AG08396 (cell line): ENCODE results near the gene SNX32.
A peak's percentile ranks its signal among the peaks of the same experiment; 100 is the strongest.

Experiments used
- DNase-seq: peaks from one replicate; pipeline ENCODE4 v3.0.0; 2012; ENCODE audit warnings: low spot score, mixed read lengths

SNX32 gene

GRCh38 chr11:65886826-65887722, 53.3 kb downstream of the SNX32 start:
- DNase-seq = no peak

- DNase-seq = peak; percentile 63
These were observed 54.0 kb downstream of the SNX32 start for GRCh38 chr11:65887723-65888162.

GRCh38 chr11:65888163-65888814, 54.5 kb downstream of the SNX32 start, which contains the start of gene FIBP:
Gene FIBP, minus strand, starts transcription at chr11:65888471. Its CDS starts 53 bp downstream, at chr11:65888418.
- DNase-seq = peak; percentile 95

GRCh38 chr11:65890324-65891218, 56.8 kb downstream of the SNX32 start, which contains the start of gene CCDC85B:
Gene CCDC85B, plus strand, starts transcription at chr11:65890673. Its CDS starts 111 bp downstream, at chr11:65890784.
- peak; percentile 94 for DNase-seq

GRCh38 chr11:65891219-65892136, 57.7 kb downstream of the SNX32 start:
- DNase-seq = peak; percentile 46

GRCh38 chr11:65892137-65892540, 58.4 kb downstream of the SNX32 start:
- DNase-seq = peak; percentile 35

GRCh38 chr11:65892661-65893317, 59.0 kb downstream of the SNX32 start:
- no peak for DNase-seq

- DNase-seq = no peak
These were observed 60.4 kb downstream of the SNX32 start for GRCh38 chr11:65894034-65894591.

GRCh38 chr11:65895482-65895981, 61.8 kb downstream of the SNX32 start:
- no peak for DNase-seq

- no peak for DNase-seq
These were observed 62.6 kb downstream of the SNX32 start for GRCh38 chr11:65896034-65896999.

GRCh38 chr11:65897020-65897471, 63.3 kb downstream of the SNX32 start:
- no peak for DNase-seq

- no peak for DNase-seq
These were observed 65.0 kb downstream of the SNX32 start for GRCh38 chr11:65898656-65899355.

- peak; percentile 86 for DNase-seq
These were observed 65.8 kb downstream of the SNX32 start for GRCh38 chr11:65899356-65900124.

GRCh38 chr11:65900125-65900898, 66.5 kb downstream of the SNX32 start, which contains the start of gene FOSL1:
Gene FOSL1, minus strand, starts transcription at chr11:65900388. Its CDS starts 49 bp downstream, at chr11:65900339.
- DNase-seq = peak; percentile 95

GRCh38 chr11:65900899-65901180, 67.1 kb downstream of the SNX32 start:
- DNase-seq = no peak

GRCh38 chr11:65903068-65903481, 69.3 kb downstream of the SNX32 start:
- DNase-seq = peak; percentile 85
